ENCODE measurements around the gene MAPRE2. TPM values are rescaled to one million over a fixed set of nuclear protein-coding genes. Genes with fewer than 3 reads are reported as not detected.

The MAPRE2 gene
- total and polyA plus RNA-seq, 2 of the 13 experiments (the other 11 are each of a cell fraction or from before 2014, with no cell fraction given): 34.5 to 67.9 TPM

GRCh38 chr18:35171315-35171987, 130.2 kb downstream of the MAPRE2 start (continued):
- TF ChIP-seq ATF2 (CRISPR knock-in tag; IDR thresholded peaks at IDR 0.05) (peak; percentile 14; the same call in 1 of the 2 replicates), MAFG (CRISPR knock-in tag; IDR thresholded peaks at IDR 0.05) (no peak), EZH2 (conservative IDR thresholded peaks at IDR 0.05; ENCODE audit: low read depth, low read length) (no peak), ZBTB34 (CRISPR knock-in tag; IDR thresholded peaks at IDR 0.05) (no peak), MLXIP (CRISPR knock-in tag; IDR thresholded peaks at IDR 0.05; ENCODE audit: borderline replicate concordance) (no peak), MBD4 (IDR thresholded peaks at IDR 0.05; ENCODE audit: borderline replicate concordance, low read length) (no peak), NCOA2 (CRISPR knock-in tag; IDR thresholded peaks at IDR 0.05) (peak; percentile 79), RXRA (CRISPR knock-in tag; IDR thresholded peaks at IDR 0.05) (no peak), FIP1L1 (IDR thresholded peaks at IDR 0.05; ENCODE audit: borderline replicate concordance, insufficient read depth, low read depth, low read length) (no peak), JDP2 (CRISPR knock-in tag; IDR thresholded peaks at IDR 0.05; ENCODE audit: borderline replicate concordance) (no peak), ZFP82 (CRISPR knock-in tag; IDR thresholded peaks at IDR 0.05; ENCODE audit: borderline replicate concordance) (no peak), CENPT (CRISPR knock-in tag; IDR thresholded peaks at IDR 0.05; ENCODE audit: low read depth) (no peak), GPBP1L1 (CRISPR knock-in tag; IDR thresholded peaks at IDR 0.05) (no peak), ZFP1 (CRISPR knock-in tag; IDR thresholded peaks at IDR 0.05) (no peak), TFAP4 (IDR thresholded peaks at IDR 0.05; ENCODE audit: borderline replicate concordance, low read depth) (peak; percentile 58; the same call in 1 of the 2 replicates), ZFP90 (CRISPR knock-in tag; IDR thresholded peaks at IDR 0.05; ENCODE audit: borderline replicate concordance) (no peak), HNF4A (CRISPR knock-in tag; IDR thresholded peaks at IDR 0.05) (peak; percentile 78), ZNF512 (CRISPR knock-in tag; IDR thresholded peaks at IDR 0.05) (no peak)

Measured in HepG2 (cell line).